ENCODE data around the gene ENGASE.

DNA sequence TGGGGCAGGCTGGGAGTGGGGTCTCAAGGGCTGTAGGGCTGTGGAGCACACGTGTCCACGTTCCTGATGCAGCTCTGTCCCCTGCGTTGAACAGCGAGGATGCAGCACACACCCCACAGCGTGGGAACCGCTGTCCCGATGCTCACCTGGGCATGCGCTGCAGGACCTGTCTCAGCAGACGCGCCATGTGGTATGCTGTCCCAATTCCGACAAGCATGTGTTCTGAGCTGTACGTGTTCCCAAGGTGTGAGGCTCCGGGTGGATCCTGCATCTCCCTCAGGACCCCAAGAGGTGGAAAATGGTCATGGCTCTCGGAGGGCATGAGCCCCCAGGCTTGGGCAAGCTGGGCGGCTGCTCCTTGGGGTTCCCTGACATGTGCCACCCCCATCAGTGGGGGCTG is 34.2 kb downstream of the ENGASE start:
- TF ChIP-seq CTCF (IDR thresholded peaks at IDR 0.05): no peak
- TF ChIP-seq POLR2A (IDR thresholded peaks at IDR 0.05): no peak

Data from lower leg skin (tissue), 3 donors.